Suprapubic skin (tissue), 4 donors: ENCODE data around the gene KPNA6.

Source experiments
- POLR2A ChIP-seq, 2 donors: fragments of 450-650 bp; IDR thresholded peaks; one replicate each; pipeline ENCODE4 v1.6.1; 2017; ENCODE audit warnings: antibody characterized with exemption in 2 of 2, mild to moderate bottlenecking in 2 of 2, moderate library complexity in 2 of 2
- POLR2AphosphoS5 ChIP-seq, 3 donors: sonication (generic); formaldehyde crosslinking; IDR thresholded peaks; one replicate each; pipeline ENCODE4 v1.6.1; 2017; ENCODE audit warnings: antibody characterized with exemption in 3 of 3
- TF ChIP-seq, protein P1 (sequence below), 2 donors: fragments of 200-600 bp in 1 of 2; fragments of 450-650 bp in 1 of 2; sonication (generic) in 1 of 2; IDR thresholded peaks; one replicate each; pipeline ENCODE4 v1.5.1; 2016 to 2019; ENCODE audit warnings: antibody characterized with exemption in 2 of 2, mild to moderate bottlenecking in 1 of 2, moderate library complexity in 1 of 2

DNA sequence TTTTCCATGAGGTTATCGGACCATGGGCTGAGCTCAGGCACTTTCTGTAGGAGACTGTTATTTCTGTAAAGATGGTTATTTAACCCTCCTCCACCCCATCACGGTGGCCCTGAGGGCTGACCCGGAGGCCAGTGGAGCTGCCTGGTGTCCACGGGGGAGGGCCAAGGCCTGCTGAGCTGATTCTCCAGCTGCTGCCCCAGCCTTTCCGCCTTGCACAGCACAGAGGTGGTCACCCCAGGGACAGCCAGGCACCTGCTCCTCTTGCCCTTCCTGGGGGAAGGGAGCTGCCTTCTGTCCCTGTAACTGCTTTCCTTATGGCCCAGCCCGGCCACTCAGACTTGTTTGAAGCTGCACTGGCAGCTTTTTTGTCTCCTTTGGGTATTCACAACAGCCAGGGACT, 90.0 kb downstream of the KPNA6 start:
- TF ChIP-seq, protein P1, sequence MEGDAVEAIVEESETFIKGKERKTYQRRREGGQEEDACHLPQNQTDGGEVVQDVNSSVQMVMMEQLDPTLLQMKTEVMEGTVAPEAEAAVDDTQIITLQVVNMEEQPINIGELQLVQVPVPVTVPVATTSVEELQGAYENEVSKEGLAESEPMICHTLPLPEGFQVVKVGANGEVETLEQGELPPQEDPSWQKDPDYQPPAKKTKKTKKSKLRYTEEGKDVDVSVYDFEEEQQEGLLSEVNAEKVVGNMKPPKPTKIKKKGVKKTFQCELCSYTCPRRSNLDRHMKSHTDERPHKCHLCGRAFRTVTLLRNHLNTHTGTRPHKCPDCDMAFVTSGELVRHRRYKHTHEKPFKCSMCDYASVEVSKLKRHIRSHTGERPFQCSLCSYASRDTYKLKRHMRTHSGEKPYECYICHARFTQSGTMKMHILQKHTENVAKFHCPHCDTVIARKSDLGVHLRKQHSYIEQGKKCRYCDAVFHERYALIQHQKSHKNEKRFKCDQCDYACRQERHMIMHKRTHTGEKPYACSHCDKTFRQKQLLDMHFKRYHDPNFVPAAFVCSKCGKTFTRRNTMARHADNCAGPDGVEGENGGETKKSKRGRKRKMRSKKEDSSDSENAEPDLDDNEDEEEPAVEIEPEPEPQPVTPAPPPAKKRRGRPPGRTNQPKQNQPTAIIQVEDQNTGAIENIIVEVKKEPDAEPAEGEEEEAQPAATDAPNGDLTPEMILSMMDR (IDR thresholded peaks at IDR 0.05), result no peak
- TF ChIP-seq POLR2A (IDR thresholded peaks at IDR 0.05) (no peak), POLR2AphosphoS5 (IDR thresholded peaks at IDR 0.05) (no peak)
